GM12873 (cell line): ENCODE measurements around the gene PDZD4.

ENCODE experiments used
- TF ChIP-seq, protein P1 (sequence below): IDR thresholded peaks from 2 replicates; pipeline ENCODE4 v1.5.1; 2012; ENCODE audit warnings: low read depth, mild to moderate bottlenecking, moderate library complexity, low read length, control low read depth; ENCODE audit not compliant: insufficient read depth; ENCODE audit errors: missing control alignments

The PDZD4 gene

DNA sequence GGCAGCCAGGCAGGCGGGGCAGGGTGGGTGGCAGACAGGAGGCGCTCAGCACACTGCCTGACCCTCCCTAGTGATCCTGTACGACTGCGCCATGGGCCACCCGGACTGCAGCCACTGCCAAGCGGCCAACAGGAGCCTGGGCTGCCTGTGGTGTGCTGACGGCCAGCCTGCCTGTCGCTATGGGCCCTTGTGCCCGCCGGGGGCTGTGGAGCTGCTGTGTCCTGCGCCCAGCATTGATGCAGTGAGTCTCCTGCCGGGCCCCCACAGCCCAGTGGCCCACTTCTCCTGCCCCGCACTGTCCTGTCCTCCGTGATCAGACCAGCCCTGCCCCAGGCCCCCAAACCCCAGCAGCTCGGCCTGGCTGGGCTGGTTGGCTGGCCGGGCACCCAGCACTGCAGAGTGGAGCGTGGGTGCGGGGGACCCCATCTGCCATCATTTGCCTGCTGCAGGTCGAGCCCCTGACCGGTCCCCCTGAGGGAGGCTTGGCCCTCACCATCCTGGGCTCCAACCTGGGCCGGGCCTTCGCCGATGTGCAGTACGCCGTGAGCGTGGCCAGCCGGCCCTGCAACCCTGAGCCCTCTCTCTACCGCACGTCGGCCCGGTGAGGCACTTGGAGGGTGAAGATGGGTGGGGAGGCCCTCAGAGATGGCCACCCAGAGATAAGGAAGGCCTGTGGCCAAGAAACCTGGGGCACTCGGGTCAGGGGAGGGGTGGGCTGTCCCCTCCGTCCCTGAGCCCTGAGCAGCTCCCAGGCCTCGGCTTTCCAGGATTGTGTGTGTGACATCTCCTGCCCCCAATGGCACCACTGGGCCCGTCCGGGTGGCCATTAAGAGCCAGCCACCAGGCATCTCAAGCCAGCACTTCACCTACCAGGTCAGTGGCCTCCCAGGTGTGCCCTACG is 58.7 kb downstream of the PDZD4 start:
- TF ChIP-seq, protein P1, sequence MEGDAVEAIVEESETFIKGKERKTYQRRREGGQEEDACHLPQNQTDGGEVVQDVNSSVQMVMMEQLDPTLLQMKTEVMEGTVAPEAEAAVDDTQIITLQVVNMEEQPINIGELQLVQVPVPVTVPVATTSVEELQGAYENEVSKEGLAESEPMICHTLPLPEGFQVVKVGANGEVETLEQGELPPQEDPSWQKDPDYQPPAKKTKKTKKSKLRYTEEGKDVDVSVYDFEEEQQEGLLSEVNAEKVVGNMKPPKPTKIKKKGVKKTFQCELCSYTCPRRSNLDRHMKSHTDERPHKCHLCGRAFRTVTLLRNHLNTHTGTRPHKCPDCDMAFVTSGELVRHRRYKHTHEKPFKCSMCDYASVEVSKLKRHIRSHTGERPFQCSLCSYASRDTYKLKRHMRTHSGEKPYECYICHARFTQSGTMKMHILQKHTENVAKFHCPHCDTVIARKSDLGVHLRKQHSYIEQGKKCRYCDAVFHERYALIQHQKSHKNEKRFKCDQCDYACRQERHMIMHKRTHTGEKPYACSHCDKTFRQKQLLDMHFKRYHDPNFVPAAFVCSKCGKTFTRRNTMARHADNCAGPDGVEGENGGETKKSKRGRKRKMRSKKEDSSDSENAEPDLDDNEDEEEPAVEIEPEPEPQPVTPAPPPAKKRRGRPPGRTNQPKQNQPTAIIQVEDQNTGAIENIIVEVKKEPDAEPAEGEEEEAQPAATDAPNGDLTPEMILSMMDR, result no peak

DNA sequence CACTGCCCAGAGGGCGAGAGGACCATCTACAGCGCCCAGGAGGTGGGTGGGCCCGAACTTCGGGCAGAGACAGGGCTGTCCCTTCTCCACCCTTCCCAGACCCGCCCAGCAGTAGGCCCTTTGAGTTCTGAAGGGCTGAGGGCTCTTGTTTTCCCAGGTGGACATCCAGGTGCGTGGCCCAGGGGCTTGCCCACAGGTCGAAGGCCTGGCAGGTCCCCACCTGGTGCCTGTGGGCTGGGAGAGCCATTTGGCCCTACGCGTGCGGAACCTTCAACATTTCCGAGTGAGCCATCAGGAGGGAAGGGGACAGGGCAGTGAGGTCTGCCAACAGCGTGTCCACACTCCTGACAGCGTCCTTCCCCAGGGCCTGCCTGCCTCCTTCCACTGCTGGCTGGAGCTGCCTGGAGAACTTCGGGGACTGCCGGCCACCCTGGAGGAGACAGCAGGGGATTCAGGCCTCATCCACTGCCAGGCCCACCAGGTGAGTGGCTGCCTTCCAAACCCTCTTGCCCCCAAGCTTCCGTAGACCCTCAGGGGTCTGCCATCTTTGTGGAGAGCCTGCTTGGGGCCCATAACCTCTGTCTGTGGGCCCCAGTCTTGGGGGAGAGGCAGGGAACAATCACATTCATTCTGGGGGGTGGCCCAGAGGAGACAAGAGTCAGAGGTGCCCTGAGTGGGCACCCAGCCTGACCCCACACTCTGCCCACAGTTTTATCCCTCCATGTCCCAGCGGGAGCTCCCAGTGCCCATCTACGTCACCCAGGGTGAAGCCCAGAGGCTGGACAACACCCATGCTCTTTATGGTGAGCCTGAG is 59.5 kb downstream of the PDZD4 start:
- TF ChIP-seq, protein P1, result no peak

- TF ChIP-seq, protein P1, result no peak
These were observed 60.3 kb downstream of the PDZD4 start for GRCh38 chrX:153769865-153770600.

DNA sequence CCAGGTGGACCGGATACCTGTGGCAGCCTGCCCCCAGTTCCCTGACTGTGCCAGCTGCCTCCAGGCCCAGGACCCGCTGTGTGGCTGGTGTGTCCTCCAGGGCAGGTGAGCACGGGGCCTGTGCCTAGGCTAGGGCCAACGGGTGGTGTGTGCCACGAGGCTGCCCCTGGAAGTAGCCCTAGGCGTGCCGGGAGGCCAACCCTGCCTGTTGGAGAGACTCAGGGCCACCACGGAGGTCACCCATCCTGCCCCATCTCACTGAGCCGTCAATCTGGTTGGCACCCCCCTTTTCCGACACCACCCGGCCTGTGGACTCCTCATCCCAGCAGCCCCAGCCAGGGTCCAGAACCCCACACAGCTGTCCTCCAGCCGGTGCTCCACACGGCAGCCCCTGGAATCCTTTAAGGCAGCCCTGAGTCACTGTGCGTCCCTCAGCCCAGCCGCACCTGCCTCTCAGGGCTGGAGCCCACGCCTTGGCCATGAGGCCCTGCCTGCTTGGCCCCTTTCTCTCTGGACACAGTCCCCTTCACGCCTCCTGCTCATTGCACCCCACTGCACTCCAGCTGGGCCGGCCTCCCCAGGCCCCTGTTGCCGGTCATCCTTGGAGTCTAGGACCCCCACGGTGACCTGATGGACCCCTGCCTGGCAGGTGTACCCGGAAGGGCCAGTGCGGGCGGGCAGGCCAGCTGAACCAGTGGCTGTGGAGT is 61.0 kb downstream of the PDZD4 start:
- TF ChIP-seq, protein P1, result no peak

DNA sequence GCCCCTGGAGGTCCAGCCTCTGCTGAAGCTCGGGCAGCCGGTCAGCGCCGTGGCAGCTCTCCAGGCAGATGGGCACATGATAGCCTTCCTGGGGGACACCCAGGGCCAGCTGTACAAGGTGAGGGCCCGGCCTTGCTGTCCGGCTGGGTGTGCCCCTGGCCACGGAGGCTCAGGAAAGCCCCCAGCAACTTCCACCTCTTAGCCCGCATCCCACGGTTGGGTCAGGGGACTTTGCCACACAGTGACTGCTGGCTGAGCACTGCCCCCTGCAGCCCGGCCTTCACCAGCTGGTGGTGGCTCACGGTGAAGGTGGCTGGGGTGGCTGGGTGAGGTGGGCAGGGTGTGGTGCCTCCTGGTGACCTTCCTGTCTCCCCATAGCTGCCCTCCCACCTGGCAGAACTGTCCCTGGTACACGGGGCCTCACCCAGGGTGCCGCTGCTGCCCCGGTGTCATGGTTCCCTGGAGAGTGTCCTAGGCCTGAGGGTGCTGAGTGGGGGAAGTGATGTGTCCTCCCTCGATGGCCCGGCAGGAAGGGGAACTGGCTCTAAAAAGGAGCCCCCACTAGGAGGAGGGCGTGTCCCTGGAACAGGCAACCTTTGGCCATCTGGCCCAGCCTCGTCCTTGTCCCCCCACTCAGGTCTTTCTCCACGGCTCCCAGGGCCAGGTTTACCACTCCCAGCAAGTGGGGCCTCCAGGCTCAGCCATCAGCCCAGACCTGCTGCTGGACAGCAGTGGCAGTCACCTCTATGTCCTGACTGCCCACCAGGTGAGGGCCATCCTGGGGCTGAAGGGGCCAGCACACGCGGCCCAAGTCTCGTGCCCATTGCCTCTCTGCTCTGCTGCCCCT is 61.8 kb downstream of the PDZD4 start:
- TF ChIP-seq, protein P1, result peak; percentile 17

GRCh38 chrX:153767674-153768055 is 62.7 kb downstream of the PDZD4 start:
- TF ChIP-seq, protein P1, result no peak
